ENCODE data around the gene EPOP.

The EPOP gene

DNA sequence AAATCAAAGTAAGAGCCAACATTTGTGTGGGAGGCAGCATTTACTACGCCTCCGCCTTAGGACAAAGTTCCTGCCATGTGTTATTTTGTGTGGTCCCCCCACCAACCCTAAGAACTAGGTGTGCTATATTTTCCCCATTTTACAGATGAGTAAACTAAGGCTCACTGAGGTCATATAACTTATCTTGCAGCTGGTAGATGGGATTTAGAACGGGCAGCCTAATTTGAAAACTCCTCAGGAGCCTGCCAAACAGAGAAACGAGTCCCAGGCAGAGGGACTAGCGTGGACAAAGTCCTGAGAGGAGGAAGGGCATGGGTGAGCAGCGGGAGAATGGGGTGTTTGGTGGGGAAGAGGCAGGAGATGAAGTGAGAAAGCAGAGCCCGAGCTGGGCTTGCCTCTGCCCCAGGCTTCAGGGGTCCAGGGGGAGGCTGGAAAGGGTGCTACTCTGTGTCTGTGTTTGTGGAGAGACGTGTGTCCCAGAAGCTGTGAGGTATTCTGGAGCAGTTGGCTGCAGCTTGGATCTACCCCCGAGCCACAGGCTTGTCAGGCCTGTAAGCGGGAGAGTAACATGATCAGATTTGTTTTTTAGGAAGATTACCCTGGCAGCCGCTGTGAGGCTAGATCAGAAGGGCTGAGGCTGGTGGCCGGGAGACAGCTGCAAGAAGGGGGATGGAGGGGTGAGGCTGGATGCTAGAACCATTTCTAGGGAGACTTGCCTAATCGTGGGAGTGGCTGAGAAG, 35.3 kb upstream of the EPOP start:
- no peaks in the 10 kb centered on the region for H3K27me3 ChIP-seq (ENCODE audit: control insufficient read depth, insufficient read depth, low read length)
- no peak overlapping the region for H3K4me2 ChIP-seq (ENCODE audit: low read length)
- no peaks in the 10 kb centered on the region for H3K36me3 ChIP-seq (ENCODE audit: control insufficient read depth, insufficient read depth, low read length)
- H3K9me3 ChIP-seq (ENCODE audit: control insufficient read depth, low read length), result no peaks in the 10 kb centered on the region
- H2AFZ ChIP-seq, result no peak overlapping the region
- H3K4me3 ChIP-seq (ENCODE audit: low read depth, low read length), result no peak overlapping the region
- TF ChIP-seq CTCF (IDR thresholded peaks at IDR 0.05), result no peak
- no peak overlapping the region for H3K9ac ChIP-seq
- H3K27ac ChIP-seq, result no peak overlapping the region
- H3K79me2 ChIP-seq, result no peaks in the 10 kb centered on the region
- H3K4me1 ChIP-seq, result peaks cover 4% of the 10 kb centered on the region

- Histone ChIP-seq H3K4me1 (peaks cover 4% of the 10 kb centered on the region), H3K4me2 (ENCODE audit: low read length) (no peak overlapping the region), H2AFZ (no peak overlapping the region), H3K9ac (no peak overlapping the region), H3K36me3 (ENCODE audit: control insufficient read depth, insufficient read depth, low read length) (no peaks in the 10 kb centered on the region), H3K9me3 (ENCODE audit: control insufficient read depth, low read length) (no peaks in the 10 kb centered on the region), H3K27ac (no peak overlapping the region), H3K79me2 (no peaks in the 10 kb centered on the region), H3K4me3 (ENCODE audit: low read depth, low read length) (no peak overlapping the region), H3K27me3 (ENCODE audit: control insufficient read depth, insufficient read depth, low read length) (no peaks in the 10 kb centered on the region)
- no peak for TF ChIP-seq CTCF (IDR thresholded peaks at IDR 0.05)
Measured at GRCh38 chr17:38709104-38709820, 34.5 kb upstream of the EPOP start.

- Histone ChIP-seq H3K9ac (no peak overlapping the region), H3K27ac (no peak overlapping the region), H3K9me3 (ENCODE audit: control insufficient read depth, low read length) (no peaks in the 10 kb centered on the region), H3K4me3 (ENCODE audit: low read depth, low read length) (no peak overlapping the region), H2AFZ (no peak overlapping the region), H3K27me3 (ENCODE audit: control insufficient read depth, insufficient read depth, low read length) (no peaks in the 10 kb centered on the region), H3K36me3 (ENCODE audit: control insufficient read depth, insufficient read depth, low read length) (no peaks in the 10 kb centered on the region), H3K4me1 (peaks cover 13% of the 10 kb centered on the region), H3K4me2 (ENCODE audit: low read length) (no peak overlapping the region), H3K79me2 (no peaks in the 10 kb centered on the region)
- TF ChIP-seq CTCF (IDR thresholded peaks at IDR 0.05), result no peak
Measured at GRCh38 chr17:38707678-38708351, 33.1 kb upstream of the EPOP start.

- Histone ChIP-seq H2AFZ (no peak overlapping the region), H3K9ac (no peak overlapping the region), H3K27ac (peak overlapping the region; percentile 85), H3K9me3 (ENCODE audit: control insufficient read depth, low read length) (no peaks in the 10 kb centered on the region), H3K4me1 (peaks cover 14% of the 10 kb centered on the region), H3K27me3 (ENCODE audit: control insufficient read depth, insufficient read depth, low read length) (no peaks in the 10 kb centered on the region), H3K4me3 (ENCODE audit: low read depth, low read length) (peak overlapping the region; percentile 77), H3K36me3 (ENCODE audit: control insufficient read depth, insufficient read depth, low read length) (no peaks in the 10 kb centered on the region), H3K79me2 (no peaks in the 10 kb centered on the region), H3K4me2 (ENCODE audit: low read length) (peak overlapping the region; percentile 67)
- TF ChIP-seq CTCF (IDR thresholded peaks at IDR 0.05), result no peak
Measured at GRCh38 chr17:38706505-38707216, 31.9 kb upstream of the EPOP start.

Data from parathyroid adenoma (tissue), 2 donors.